ENCODE measurements around the gene DEFB127. TPM values are rescaled to one million over a fixed set of nuclear protein-coding genes. Genes with fewer than 3 reads are reported as not detected.

The DEFB127 gene
- total and polyA plus RNA-seq, 2 experiments from 2014 or later: not detected

DNA sequence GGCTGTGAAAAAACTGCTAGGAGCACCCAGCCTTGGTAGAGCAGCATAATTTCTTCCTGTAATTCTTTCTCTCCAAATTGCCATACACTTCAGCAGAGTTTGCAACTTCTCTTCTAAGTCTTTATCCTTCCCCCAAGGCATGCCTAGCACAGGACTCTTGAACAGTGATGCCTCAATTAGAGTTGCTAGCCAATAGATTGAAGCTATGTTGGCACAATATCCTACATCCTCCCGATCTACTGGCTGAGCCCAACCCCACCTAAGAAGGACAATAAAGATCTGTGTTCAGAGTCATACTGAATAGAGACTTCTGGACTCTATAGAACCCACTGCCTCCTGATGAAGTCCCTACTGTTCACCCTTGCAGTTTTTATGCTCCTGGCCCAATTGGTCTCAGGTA, 15.0 kb upstream of the DEFB127 start, which contains the start of gene DEFB126:
Gene DEFB126 (plus strand): TSS at position 301 of the 400 bp plus-strand sequence. CDS start 39 bp downstream, at position 340.
- TF ChIP-seq CTCF (IDR thresholded peaks at IDR 0.05; ENCODE audit: low read depth, low read length): no peak
- H3K27ac ChIP-seq: no peak within 1 kb of the TSS
- H3K4me3 ChIP-seq: no peak within 1 kb of the TSS
- no peaks in the 10 kb centered on the region for H3K9me3 ChIP-seq (ENCODE audit: low read depth)
- no peaks in the 10 kb centered on the region for H3K4me1 ChIP-seq (ENCODE audit: low read depth)
- DNase-seq (ENCODE audit: low read depth in 1 of 2, low spot score in 1 of 2): no peak
- no peaks in the 10 kb centered on the region for H3K27me3 ChIP-seq
- H3K36me3 ChIP-seq: no peaks in the 10 kb centered on the region

- TF ChIP-seq CTCF (IDR thresholded peaks at IDR 0.05; ENCODE audit: low read depth, low read length): no peak
- Histone ChIP-seq H3K9me3 (ENCODE audit: low read depth) (no peaks in the 10 kb centered on the region), H3K27ac (no peak overlapping the region), H3K36me3 (no peaks in the 10 kb centered on the region), H3K4me1 (ENCODE audit: low read depth) (no peaks in the 10 kb centered on the region), H3K4me3 (no peak overlapping the region), H3K27me3 (no peaks in the 10 kb centered on the region)
- no peak for DNase-seq (ENCODE audit: low read depth in 1 of 2, low spot score in 1 of 2)
These were observed 11.4 kb upstream of the DEFB127 start for GRCh38 chr20:145877-146276.

DNA sequence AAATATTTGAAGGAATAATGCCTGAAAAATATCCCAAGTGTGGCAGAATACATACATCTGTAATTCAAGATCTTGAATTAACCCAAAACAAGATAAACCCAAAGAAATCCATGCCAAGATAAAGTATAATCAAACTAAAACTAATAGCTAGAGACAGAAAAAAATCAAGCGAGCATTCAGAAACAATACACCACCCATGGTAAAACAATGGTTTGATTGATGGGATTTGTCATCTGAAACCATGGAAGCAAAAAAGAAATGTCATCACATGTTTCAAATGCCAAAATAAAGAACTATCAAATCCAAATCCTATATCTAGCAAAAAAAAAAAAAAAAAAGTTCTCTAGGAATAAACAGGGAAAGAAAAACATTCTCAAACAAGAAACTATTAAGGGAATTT, 5.1 kb upstream of the DEFB127 start:
- Histone ChIP-seq H3K4me3 (no peak overlapping the region), H3K36me3 (no peaks in the 10 kb centered on the region), H3K27ac (no peak overlapping the region), H3K4me1 (ENCODE audit: low read depth) (no peaks in the 10 kb centered on the region), H3K27me3 (no peaks in the 10 kb centered on the region), H3K9me3 (ENCODE audit: low read depth) (no peaks in the 10 kb centered on the region)
- TF ChIP-seq CTCF (IDR thresholded peaks at IDR 0.05; ENCODE audit: low read depth, low read length): no peak
- no peak for DNase-seq (ENCODE audit: low read depth in 1 of 2, low spot score in 1 of 2)

GRCh38 chr20:164618-165017, 7.4 kb downstream of the DEFB127 start:
- DNase-seq (ENCODE audit: low read depth in 1 of 2, low spot score in 1 of 2): no peak
- no peaks in the 10 kb centered on the region for H3K9me3 ChIP-seq (ENCODE audit: low read depth)
- no peak overlapping the region for H3K4me3 ChIP-seq
- H3K27me3 ChIP-seq: no peaks in the 10 kb centered on the region
- H3K36me3 ChIP-seq: no peaks in the 10 kb centered on the region
- H3K4me1 ChIP-seq (ENCODE audit: low read depth): no peaks in the 10 kb centered on the region
- H3K27ac ChIP-seq: no peak overlapping the region
- TF ChIP-seq CTCF (IDR thresholded peaks at IDR 0.05; ENCODE audit: low read depth, low read length): no peak

DNA sequence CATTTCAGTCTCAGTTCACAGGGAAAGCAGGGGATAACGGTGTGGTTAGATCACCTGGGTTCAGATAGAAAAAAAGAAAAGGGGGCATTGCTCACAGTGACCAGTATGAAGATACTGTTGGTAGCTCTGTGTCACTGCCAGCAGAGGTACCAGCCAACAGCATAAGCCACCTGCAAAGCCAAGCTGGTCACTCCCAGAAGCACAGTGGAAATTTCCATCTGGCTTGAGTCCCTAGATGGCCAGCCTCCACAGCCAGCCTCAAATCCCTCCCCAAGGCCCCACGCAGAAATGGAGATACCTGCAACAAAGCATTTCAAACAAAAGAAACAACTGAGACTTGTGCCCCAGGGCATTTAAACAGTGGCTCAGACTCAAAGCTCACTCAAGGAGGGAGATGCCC, 11.6 kb downstream of the DEFB127 start:
- H3K4me3 ChIP-seq: no peak overlapping the region
- H3K27me3 ChIP-seq: no peaks in the 10 kb centered on the region
- no peaks in the 10 kb centered on the region for H3K9me3 ChIP-seq (ENCODE audit: low read depth)
- no peak overlapping the region for H3K27ac ChIP-seq
- DNase-seq (ENCODE audit: low read depth in 1 of 2, low spot score in 1 of 2): no peak
- no peak for TF ChIP-seq CTCF (IDR thresholded peaks at IDR 0.05; ENCODE audit: low read depth, low read length)
- no peaks in the 10 kb centered on the region for H3K36me3 ChIP-seq
- H3K4me1 ChIP-seq (ENCODE audit: low read depth): no peaks in the 10 kb centered on the region

GRCh38 chr20:184288-184687, 27.0 kb downstream of the DEFB127 start:
- H3K27me3 ChIP-seq: no peaks in the 10 kb centered on the region

More at GRCh38 chr20:184288-184687, 27.0 kb downstream of the DEFB127 start:
- Histone ChIP-seq H3K4me3 (no peak overlapping the region), H3K36me3 (no peaks in the 10 kb centered on the region), H3K9me3 (ENCODE audit: low read depth) (no peaks in the 10 kb centered on the region), H3K27ac (no peak overlapping the region), H3K4me1 (ENCODE audit: low read depth) (no peaks in the 10 kb centered on the region)
- no peak for DNase-seq (ENCODE audit: low read depth in 1 of 2, low spot score in 1 of 2)
- no peak for TF ChIP-seq CTCF (IDR thresholded peaks at IDR 0.05; ENCODE audit: low read depth, low read length)

Data from cardiac muscle cell (in vitro differentiated cells and primary cell).